KG1 (cell line): Measurements from ENCODE around the gene CEP104.
"Not testable (repeated sequence)": the region's sequence is repeated elsewhere in the genome, so short reads cannot be mapped to it uniquely, and the experiment has no call there.

Experiments
- DNase-seq: peaks from one replicate; lab custom pipeline; 2025; lab: John Stamatoyannopoulos, UW

Gene CEP104

DNA sequence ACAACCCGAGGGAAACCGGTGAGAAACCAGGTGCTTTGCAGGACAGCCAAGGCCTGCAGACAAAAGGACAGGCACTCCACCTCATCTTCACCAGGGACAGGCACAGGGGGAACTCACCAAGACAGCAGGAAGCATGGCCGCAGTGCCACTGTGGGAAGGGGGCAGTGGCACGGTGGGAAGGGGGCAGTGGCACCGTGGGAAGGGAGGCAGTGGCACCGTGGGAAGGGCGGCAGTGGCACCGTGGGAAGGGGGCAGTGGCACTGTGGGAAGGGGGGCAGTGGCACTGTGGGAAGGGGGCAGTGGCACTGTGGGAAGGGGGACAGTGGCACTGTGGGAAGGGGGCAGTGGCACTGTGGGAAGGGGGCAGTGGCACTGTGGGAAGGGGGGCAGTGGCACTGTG lies 32.4 kb downstream of the CEP104 start:
- DNase-seq, result no peak

DNA sequence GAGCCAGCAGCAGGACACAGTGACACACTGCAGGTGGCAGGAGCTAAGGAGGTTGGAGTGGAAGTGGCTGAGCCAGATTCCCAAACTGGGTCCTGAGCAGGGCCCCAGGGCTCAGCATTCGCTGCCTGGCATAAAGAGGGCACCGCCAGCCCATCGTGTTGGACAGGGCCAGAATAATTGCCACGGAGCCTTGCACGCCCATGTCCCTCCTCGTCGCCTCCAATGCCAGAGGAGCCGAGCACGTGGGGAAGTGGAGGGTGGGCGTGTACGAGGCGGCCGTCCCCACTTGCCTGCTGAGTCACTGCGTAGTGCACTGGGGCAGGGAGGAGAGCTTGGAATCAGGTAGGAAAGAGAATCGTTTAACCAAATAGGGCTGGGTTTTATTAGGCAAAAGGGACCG lies 34.6 kb downstream of the CEP104 start:
- DNase-seq, result no peak

DNA sequence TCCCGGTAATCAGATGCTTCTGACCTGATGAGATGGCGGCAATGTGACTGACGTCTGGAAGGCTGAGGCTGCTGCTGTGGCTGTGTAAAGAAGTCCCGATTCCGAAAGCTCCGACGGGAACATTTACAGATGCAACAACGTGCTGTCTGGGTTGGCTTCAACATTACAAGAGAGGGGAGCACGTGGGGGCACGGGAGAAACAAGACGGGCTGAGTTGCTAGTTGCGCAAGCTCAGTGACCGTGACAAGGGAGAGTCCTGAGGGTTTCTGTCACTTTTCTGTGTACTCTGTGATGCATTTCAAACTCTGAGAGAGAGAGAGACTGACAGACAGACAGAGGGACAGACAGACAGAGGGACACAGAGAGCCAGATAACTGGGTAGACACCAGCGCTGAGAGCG lies 35.1 kb downstream of the CEP104 start:
- no peak for DNase-seq

DNA sequence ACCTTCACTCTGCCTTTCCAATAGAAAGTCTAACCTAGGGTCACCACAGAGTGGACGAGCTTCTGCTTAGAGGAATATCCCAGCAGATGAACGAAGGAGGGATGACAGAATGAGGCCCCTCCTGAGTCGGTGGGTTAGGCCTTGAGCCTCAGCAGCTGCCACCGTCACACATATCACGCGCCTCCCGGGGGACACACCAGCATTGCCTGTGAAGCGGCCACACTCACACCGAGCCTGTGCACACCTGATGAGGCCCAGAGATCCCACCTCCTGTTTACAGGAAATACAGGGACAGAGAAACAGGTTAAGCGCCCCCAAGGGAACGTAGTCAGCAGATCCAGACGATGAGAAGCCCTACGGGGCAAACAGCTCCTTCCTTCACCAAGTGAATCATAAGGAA lies 35.6 kb downstream of the CEP104 start:
- DNase-seq, result no peak

DNA sequence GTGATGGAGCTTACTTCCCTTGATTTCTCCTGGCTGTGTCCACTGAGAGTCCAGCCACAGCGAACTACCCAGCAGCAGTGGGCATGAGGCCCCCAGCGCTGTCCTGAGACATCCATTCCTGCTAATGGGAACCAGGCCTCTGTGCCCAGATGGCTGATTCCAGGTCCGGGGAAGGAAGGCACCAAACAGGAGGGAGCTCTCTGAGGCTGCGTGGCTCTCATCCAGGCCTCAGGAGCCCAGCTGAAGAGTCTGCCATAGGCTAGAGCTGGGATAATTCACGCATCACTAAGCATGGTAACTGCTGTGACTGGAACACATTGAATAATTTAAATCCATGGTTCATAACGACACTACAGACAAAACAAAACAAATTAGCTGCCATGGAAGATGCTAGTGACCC lies 36.0 kb downstream of the CEP104 start:
- no peak for DNase-seq

DNA sequence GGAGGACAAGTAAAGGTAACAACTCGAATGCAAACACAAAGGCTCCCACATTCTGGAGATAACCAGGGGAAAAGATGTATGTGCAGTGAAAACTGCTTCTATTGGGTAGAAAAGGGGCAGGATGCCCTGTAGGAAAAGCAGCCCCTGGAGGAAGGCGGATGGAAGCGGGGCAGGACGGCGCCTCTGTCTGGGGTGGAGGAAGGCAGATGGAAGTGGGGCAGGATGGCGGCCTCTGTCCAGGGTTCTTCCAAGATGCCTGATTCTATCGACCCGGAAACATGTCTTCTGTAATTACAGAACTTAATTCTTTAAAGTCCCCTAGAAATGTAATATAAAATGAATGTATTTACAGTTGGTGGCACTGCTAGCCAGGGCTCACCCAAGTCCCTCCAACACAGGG lies 36.7 kb downstream of the CEP104 start:
- DNase-seq, result no peak

DNA sequence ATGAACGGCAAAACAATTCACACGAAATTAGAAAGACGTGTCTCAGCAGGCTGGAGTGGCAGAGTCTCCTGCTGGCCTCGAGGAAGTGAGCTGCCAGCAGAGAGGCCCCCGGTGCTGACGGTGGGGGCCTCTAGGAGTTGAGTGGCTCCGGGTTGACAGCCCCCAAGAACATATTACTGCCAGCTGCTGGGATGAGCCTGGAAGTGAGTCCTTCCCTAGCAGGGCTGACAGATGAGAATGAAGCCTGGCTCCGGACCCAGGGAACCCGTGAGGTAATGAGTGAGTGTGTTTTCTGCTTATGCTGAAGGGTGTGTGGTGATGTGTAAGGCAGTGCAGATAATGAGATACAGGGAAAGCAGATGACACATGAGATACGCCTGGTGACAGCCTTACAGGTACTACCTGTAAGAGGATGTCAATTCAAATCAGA lies 37.2 kb downstream of the CEP104 start:
- no peak for DNase-seq

DNA sequence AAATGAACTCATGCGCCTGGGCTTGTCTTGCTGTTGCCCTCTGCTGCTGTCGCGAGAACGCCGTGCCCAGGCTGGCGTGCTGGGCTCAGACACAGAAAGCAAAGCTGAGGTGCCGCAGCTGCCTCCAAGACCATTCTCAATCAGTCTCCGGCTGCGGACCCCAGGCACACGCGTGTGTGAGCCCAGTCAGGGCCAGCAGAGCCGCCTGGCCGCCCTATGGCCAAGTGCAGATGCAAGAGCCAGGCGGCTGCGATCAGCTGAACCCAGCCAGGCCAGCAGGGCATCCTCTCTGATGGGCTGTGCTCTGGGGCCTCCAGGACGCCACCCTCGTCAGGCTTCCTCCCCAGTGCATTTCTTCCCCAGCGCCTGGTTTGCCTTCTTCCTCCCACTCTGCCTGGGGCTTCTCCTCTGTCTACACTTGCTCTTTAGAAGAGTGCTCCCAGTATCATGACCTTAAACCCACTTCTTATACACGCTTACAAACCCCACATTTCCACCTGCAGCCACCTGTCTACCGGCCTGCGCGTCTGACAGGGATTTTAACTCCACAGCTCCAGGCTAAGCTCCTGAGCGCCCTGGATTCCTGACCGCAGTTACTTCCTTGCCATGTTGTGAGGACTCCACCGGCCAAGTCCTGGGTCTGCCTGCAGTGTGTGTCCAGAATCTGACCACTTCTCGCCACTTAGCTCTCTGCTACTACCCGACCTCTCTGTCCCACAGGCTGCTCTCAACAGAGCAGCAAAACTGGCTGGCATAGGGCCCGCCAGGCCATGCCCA lies 39.0 kb downstream of the CEP104 start:
- no peak for DNase-seq

DNA sequence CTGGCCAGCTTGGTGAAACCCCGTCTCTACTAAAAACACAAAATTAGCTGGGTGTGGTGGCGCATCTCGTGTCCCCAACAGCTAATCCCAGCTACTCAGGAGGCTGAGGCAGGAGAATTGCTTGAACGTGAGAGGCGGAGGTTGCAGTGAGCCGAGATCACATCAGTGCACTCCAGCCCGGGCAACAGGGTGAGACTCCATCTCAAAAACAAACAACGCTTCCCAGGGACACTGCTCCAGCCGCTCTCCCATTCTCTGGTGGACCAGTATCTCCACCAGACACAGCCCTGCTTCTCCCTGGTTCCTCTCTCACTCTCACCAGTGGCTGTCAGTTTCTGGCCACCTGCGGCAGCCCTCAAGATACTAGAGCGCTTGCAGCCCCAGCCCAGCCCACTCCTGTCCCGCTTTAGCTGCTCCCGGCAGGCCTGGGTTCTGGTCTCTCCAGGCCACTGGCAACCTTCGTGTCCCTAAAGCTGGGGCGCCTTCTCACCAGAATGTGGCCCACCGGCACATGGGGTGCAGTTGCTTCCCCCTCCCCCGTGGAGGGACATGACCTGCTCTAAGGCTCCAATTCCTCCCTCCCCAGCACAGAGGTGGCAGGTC lies 39.8 kb downstream of the CEP104 start:
- DNase-seq, result no peak

DNA sequence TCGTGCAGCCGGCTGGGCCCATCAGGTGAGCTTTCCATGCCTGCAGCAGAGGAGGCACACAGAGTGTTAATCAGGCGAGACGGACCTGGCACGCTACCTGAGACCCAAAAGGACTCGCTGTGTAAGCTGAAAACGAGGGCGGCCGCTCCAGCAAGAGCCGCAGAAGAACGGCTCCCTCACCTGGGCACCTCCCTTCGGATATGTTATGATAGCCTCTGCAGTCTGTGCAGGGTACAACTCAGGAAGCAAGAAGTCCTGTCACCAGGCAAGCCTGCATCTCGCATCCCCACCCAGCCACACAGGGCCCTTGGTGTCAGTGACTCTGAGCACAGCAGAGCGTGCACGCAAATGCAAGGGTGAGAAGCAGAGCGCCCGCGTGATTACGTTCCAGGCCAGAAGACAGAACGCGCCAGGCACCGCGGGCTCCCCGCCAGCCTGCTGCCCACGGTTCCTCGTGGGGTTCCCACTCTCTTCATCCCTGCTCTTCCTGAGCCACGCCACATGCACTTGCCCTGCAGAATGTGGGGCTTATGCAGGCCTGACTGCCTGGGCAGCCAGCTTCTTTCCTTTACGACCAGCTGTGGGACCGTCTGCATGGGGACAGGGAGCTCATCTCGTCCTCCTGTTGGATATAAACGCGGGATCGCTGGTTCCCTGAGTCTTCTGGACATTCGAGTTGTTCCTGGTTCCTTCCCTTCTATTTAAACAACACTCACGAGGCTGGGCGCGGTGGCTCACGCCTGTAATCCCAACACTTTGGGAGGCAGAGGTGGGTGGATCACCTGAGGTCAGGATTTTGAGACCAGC lies 40.5 kb downstream of the CEP104 start:
- DNase-seq, result no peak

DNA sequence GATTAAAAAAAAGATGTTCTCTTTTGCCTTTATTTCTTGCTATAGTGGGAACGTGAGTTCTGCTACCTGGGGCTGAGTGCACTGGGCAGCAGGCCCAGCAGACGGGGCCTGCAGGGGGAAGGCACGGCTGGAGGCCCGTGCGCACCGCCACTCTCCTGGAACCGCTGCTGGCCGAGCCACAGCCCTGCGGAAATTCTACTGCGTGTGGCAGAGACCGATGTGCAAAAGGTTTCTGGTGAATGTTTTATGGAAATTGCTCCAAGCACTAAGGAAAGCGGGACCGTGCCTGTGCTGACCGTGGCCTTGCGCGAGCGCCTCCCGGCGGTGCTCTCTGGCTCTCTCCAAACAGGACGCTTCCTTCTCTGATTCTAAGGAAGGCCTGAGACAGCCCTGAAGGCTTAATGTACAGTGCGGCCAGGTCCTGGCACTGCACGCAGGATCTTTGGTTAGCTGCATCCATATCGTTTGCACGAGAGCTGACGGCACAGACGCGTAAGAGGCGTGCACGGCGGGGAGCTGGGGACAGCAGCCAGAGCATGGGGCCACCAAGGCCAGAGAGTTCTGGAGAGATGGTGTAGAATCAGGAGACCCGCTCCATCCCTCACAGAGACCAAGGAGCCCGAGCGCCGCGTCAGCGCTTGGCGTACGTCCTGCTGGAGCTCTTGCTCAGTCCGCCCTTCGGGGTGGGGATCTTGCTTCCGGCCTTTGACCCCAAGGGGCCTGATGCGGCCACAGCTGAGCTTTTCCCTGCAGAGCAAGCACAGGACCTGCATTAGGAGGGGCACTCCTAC lies 42.0 kb downstream of the CEP104 start:
- no peak for DNase-seq

DNA sequence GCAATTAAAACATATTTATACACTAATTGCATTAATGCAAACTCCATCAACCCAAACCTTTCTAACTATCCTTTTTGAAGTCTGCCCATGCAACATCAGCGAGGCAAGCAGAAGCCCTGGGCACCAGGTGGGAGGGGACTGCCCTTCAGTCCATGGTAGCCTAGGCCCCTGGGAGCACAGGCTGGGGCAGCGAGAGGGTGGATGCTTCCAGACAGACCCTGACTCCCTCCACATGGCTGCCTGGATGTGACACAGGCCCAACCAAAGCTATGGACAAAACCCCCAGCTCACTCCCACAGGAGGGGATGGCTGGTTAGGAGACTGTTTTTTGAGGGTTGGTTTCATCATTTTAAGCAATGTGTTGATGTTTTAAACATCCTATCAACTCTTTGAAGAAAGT lies 42.9 kb downstream of the CEP104 start:
- no peak for DNase-seq

DNA sequence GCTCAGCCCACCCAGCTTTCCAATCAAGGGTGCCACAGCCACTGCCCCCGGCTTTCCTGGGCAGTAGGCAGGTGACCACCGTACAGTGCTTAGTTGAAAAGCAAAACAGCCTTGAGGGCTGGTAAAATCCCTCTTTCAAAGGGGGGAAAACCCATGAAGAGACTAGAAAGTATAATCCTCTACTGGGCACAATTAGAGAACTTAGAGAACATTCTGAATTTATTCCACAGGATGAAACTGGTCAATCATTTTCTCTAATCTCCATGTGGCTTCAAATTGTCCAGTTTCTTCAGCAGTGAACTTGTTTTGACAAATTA lies 45.5 kb downstream of the CEP104 start:
- no peak for DNase-seq

DNA sequence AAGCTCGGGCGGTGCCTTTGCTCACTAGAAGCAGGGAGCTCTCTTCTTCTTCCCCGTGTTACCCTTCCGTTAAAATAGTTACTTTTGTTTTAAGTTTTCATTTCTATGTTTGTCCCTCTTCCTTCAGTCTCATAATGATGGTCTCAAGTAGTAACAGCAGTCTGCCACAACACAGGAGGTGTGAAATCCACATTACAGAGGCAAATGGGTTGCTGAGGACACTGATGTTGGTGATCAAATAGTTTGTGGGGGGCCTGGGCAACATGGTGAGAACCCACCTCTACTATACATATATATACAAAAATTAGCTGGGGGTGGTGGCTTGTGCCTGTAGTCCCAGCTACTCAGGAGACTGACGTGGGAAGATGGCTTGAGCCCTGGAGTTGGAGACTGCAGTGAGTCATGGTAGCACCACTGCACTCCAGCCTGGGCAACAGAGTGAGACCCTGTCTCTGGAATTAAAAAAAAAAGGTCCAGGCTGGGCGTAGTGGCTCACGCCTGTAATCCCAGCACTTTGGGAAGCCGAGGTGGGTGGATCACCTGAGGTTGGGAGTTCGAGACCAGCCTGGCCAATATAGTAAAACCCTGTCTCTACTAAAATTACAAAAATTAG lies 46.8 kb downstream of the CEP104 start:
- DNase-seq, result not testable (repeated sequence)

DNA sequence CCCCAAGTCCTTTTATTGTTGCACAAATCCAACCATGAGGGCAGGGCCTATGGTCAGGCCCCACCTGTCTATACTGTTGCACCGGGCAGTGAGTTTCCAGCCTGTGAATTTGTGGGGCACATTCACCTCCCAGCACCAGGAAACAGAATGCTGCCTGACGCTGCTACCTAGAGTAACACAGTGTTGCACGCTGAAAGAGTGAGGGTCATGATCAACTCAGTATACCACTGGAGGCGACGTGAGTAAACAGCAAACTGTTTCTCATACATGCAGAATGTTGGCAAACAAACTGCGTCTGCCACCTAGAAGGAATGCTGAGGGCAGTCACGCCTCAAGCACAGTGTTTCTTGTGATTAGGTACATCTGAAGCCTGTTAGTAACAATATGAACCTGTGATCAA lies 47.3 kb downstream of the CEP104 start:
- DNase-seq, result no peak

DNA sequence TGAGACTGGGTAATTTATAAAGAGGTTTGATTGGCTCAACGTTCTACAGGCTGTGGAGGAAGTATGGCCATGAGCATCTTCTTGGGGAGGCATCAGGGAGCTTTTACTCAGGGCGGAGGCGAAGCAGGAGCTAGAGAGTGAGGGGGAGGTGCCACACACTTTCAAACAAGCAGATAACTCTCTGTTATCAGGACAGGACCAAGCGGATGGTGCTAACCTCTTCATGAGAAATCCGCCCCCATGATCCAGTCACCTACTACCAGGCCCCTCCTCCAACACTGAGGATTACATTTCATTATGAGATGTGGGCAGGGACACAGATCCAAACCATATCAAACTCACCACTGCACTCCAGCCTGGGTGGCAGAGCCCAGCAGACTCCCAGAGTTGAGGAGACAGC lies 49.2 kb downstream of the CEP104 start:
- DNase-seq, result no peak

DNA sequence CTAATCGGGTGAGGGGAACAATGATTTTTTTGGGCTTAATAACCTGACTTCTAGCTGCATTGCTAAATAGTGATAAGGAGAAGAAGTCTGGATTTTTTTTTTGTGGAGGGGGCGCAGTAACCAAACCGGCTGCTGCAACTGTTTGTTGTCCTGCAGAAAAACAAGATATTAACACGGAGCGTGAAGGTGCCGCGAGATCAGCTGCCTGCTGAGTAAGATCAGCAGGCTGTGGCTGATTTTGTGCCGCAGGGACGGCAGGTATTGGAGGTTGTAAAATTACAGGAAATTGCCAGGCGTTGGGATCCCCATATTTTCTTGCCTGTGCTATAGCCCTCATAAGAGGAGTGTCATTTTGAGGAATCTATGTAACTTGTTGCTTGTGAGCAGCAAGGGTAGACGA lies 52.0 kb downstream of the CEP104 start:
- no peak for DNase-seq

DNA sequence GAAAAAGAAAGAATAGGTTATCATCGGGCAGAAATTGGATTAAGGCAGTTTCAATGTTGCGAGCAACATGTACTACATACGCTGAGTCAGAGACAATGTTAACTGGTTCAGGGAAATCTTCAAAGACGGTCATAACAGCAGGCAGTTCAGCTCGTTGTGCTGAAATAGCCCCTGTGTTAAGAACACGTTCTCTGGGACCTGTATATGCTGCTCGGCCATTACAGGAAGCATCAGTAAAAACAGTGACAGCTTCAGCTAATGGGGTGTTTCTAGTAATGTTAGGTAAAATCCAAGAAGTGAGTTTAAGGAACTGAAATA lies 52.4 kb downstream of the CEP104 start:
- DNase-seq, result not testable (repeated sequence)

DNA sequence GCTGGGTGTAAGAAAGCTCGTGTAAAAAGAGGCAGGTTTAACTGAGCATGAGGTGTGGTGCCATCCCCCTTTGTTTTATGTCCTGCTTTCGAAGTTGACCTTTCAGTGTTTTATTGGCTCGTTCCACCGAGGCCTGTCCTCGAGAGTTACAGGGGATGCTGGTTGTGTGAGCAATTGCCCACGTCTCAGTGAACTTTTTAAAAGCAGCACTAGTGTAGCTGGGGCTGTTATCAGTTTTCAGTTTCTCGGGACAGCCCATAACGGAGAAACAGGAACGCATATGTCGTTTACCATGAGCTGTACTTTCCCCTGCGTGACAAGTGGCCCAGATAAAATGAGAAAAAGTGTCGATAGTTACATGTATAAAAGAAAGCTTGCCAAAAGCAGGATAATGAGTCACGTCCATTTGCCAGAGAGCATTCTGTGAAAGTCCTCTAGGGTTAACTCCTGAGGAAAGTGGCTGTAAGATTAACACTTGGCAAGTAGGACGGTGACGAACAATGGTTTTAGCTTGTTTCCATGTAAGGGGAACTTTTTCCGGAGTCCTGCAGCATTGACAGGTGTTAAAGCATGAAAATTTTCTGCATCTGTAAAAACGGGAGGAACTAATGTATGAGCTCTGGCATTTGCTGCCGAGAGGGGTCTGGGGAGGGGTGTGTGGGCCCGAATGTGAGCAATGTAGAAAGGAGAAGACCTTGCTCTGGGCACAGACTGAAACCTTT lies 52.9 kb downstream of the CEP104 start:
- no peak for DNase-seq

DNA sequence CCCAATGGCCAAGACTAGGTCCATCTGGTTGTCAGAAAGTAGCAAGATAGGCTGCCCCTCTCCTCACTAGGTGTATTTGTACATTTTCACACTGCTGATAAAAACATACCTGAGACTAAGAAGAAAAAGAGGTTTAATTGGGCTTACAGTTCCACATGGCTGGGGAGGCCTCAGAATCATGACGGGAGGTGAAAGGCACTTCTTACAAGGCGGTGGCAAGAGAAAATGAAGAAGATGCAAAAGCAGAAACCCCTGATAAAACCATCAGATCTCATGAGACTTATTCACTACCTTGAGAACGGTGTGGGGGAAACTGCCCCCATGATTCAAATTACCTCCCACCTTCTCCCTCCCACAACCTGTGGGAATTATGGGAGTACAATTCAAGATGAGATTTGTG lies 56.2 kb downstream of the CEP104 start:
- not testable (repeated sequence) for DNase-seq

DNA sequence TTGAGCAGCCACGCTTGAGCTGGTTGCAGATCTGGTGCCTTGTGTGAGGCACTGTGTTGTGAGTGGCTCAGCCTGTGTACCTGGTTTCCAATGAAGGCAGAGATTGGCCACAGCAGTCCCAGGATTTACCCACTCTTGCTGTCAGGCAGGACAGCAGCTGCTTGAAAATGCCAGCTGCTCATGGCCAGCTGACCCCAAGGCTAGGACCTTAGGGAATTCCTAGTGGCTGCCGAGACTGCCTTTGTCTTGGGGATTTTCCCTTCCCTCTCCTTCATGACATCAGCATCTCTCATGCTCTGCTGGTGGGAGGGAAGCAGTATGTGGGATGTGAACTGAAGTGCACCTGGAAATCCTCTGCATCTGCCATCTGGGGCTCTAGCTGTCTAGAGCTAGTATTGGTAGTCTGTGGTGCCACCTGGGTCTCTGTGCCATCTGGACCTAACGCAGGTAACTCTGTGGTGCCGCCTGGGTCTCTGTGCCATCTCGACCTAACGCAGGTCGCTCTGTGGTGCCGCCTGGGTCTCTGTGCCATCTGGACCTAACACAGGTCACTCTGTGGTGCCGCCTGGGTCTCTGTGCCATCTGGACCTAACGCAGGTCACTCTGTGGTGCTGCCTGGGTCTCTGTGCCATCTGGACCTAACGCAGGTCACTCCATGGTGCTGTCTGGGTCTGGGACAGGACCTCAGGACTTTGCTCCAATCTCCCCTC lies 56.9 kb downstream of the CEP104 start:
- DNase-seq, result no peak
